Kidney (tissue), 14 donors: ENCODE data around the gene KRTAP29-1. TPM values are rescaled to one million over a fixed set of nuclear protein-coding genes. Genes with fewer than 3 reads are reported as not detected.
"Not testable (repeated sequence)": the region's sequence is repeated elsewhere in the genome, so short reads cannot be mapped to it uniquely, and the experiment has no call there.

Experiments
- DNase-seq, 5 donors: peaks; one replicate each; pipeline ENCODE4 v3.0.0-alpha.2; 2013 to 2020
- FAIRE-seq: peaks from 2 replicates; lab custom pipeline; 2012; peaks lifted over from hg19 to GRCh38; lab: Jason Lieb, UNC
- H3K27ac ChIP-seq, 2 donors: one replicate each; pipeline ENCODE4 v1.7.0; 2013; ENCODE audit warnings: low read depth in 2 of 2, low read length in 2 of 2, inconsistent platforms in 1 of 2
- H3K27me3 ChIP-seq: one replicate; pipeline ENCODE4 v1.7.1; 2013; ENCODE audit warnings: low read length, inconsistent platforms; ENCODE audit not compliant: control insufficient read depth, insufficient read depth
- H3K36me3 ChIP-seq, 3 donors: one replicate each; pipeline versions ENCODE4 v1.7.0 to v1.7.1; 2013; ENCODE audit warnings: low read length in 3 of 3, control low read depth in 1 of 3, inconsistent platforms in 1 of 3; ENCODE audit not compliant: insufficient read depth in 3 of 3, control insufficient read depth in 2 of 3
- H3K4me1 ChIP-seq, 3 donors: one replicate each; pipeline versions ENCODE4 v1.7.0 to v1.7.1; 2013; ENCODE audit warnings: low read length in 3 of 3, inconsistent platforms in 1 of 3, low read depth in 1 of 3; ENCODE audit not compliant: control insufficient read depth in 2 of 3, insufficient read depth in 2 of 3
- H3K4me3 ChIP-seq, 3 donors: one replicate each; pipeline versions ENCODE4 v1.7.0 to v1.8.1; 2013; ENCODE audit warnings: low read length in 3 of 3, control low read depth in 1 of 3, inconsistent platforms in 1 of 3
- H3K9ac ChIP-seq, 3 donors: one replicate each; pipeline versions ENCODE4 v1.7.0 to v1.7.1; 2013; ENCODE audit warnings: low read length in 3 of 3, control low read depth in 1 of 3, inconsistent platforms in 1 of 3
- H3K9me3 ChIP-seq, 3 donors: one replicate each; pipeline versions ENCODE4 v1.7.0 to v1.7.1; 2013; ENCODE audit warnings: low read length in 3 of 3, control low read depth in 1 of 3, inconsistent platforms in 1 of 3; ENCODE audit not compliant: control insufficient read depth in 2 of 3, insufficient read depth in 1 of 3
- intact Hi-C: fragments of 100-400 bp; cut with DNase I; formaldehyde crosslinking; loops from one replicate; pipeline ENCODE4 v1.11.1; 2022
- polyA plus RNA-seq: library from polyadenylated mRNA; stranded (reverse); fragments of 350-450 nt; fragmentation: Illumina TruSeq; extraction: RNeasy Lipid Tissue Mini Kit (QIAGEN cat#74804); gene quantifications from one replicate; pipeline ENCODE4 v1.2.3, GENCODE V29; 2014; ENCODE audit warnings: low read depth, low replicate concordance; ENCODE audit not compliant: insufficient read depth
- total RNA-seq: library from RNA; stranded (reverse); fragmentation: NEBNext Ultra II Directional; extraction: Animal tissue kit (Norgen Biotek cat#: 25700); gene quantifications from one replicate; pipeline ENCODE4 v1.2.1, GENCODE V29; 2021
- TF ChIP-seq, protein P1 (sequence below): IDR thresholded peaks from 3 replicates; pipeline ENCODE4 v1.5.1; 2012; ENCODE audit warnings: mild to moderate bottlenecking, moderate library complexity, borderline replicate concordance; ENCODE audit not compliant: insufficient read depth; ENCODE audit errors: extremely low read depth
- donor health status: control.
- donor health status: control.
- donor health status: control.
- donor health status: control.
- donor health status: control.
- donor health status: DM: yes; HTN: yes; CAD: no.
- donor health status: Normal renal cell carcinoma (clear cell type).

The KRTAP29-1 gene
- total and polyA plus RNA-seq, 2 donors from 2014 or later, result not detected

DNA sequence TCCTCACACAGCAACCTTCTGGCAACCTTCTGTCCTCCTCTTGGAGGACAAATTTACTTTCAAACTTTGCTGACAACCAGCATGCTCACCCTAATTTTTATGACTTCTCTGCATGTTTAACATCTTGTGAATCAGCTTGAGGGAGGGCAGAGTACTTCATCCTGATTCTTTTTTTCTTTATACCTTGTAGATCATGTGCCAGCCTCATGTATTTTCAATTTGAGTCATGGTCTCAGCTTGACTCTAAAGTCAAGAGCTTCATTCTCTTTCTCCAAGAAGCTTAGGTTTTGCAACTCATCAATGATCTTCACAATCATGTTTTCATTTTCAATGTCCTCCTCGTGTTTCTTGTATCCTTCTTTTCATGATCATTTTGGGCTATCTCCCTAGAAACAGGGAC lies 30.8 kb downstream of the KRTAP29-1 start:
- intact Hi-C loops, result no loop called here
- Histone ChIP-seq H3K4me1 (no peaks in the 10 kb centered on the region), H3K27me3 (no peaks in the 10 kb centered on the region), H3K9me3 (no peaks in the 10 kb centered on the region), H3K4me3 (no peak overlapping the region), H3K9ac (no peak overlapping the region), H3K27ac (no peak overlapping the region), H3K36me3 (no peaks in the 10 kb centered on the region)
- DNase-seq (no peak), FAIRE-seq (no peak)
- TF ChIP-seq, protein P1, sequence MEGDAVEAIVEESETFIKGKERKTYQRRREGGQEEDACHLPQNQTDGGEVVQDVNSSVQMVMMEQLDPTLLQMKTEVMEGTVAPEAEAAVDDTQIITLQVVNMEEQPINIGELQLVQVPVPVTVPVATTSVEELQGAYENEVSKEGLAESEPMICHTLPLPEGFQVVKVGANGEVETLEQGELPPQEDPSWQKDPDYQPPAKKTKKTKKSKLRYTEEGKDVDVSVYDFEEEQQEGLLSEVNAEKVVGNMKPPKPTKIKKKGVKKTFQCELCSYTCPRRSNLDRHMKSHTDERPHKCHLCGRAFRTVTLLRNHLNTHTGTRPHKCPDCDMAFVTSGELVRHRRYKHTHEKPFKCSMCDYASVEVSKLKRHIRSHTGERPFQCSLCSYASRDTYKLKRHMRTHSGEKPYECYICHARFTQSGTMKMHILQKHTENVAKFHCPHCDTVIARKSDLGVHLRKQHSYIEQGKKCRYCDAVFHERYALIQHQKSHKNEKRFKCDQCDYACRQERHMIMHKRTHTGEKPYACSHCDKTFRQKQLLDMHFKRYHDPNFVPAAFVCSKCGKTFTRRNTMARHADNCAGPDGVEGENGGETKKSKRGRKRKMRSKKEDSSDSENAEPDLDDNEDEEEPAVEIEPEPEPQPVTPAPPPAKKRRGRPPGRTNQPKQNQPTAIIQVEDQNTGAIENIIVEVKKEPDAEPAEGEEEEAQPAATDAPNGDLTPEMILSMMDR, result no peak

DNA sequence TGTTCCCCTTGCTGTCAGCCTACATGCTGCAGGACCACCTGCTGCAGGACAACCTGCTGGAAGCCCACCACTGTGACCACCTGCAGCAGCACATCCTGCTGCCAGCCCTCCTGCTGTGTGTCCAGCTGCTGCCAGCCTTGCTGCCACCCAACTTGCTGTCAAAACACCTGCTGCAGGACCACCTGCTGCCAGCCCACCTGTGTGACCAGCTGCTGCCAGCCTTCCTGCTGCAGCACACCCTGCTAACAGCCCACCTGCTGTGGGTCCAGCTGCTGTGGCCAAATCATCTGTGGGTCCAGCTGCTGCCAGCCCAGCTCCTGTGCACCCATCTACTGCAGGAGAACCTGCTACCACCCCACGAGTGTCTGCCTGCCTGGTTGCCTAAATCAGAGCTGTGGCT lies 31.3 kb downstream of the KRTAP29-1 start:
- H3K27me3 ChIP-seq, H3K4me3 ChIP-seq, H3K9me3 ChIP-seq, H3K9ac ChIP-seq, H3K4me1 ChIP-seq, H3K36me3 ChIP-seq, FAIRE-seq, DNase-seq, intact Hi-C loops, H3K27ac ChIP-seq: not testable (repeated sequence)

DNA sequence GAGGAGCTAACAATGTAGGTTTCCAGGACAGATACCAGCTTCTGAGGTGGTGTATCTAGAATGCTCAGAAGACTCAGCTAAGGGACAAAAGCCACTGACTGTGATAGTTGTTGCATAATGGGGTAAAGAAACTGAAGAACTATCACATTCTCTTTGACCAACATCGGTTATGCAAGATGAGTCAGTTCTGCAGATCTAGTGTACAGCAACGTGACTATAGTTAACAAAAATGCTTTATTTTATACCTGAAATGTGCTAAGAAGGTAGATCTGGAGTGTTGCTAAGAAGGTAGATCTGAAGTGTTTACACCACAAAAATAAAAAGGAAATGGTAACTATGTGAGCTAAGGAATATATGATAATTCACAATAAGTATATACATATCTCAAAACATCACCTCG lies 34.9 kb downstream of the KRTAP29-1 start:
- Histone ChIP-seq H3K27ac (no peak overlapping the region), H3K9me3 (no peaks in the 10 kb centered on the region), H3K27me3 (no peaks in the 10 kb centered on the region), H3K4me1 (no peaks in the 10 kb centered on the region), H3K36me3 (no peaks in the 10 kb centered on the region), H3K9ac (no peak overlapping the region), H3K4me3 (no peak overlapping the region)
- DNase-seq (no peak), FAIRE-seq (no peak)
- intact Hi-C loops, result no loop called here
- TF ChIP-seq, protein P1, result no peak

DNA sequence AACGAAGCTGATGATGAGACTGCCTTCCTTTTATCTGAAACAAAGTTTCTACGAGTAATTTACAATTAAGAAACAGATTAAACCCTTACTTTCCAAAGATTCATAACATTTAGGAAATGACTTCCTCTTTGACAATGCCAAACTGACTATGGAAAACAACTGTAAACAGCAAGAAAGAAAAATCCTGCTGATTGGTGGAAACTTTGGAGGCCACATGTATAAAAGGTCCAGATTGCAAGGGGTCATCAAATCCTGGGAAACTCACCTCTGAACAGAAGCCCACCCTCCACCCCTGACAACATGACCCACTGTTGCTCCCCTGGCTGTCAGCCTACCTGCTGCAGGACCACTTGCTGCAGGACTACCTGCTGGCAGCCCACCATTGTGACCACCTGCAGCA lies 37.6 kb downstream of the KRTAP29-1 start, which contains the start of gene KRTAP9-6:
TSS of gene KRTAP9-6 (plus strand) at position 301 of the 400 bp plus-strand sequence. CDS start at position 301, 0 bp downstream.
- H3K4me1 ChIP-seq, result no peaks in the 10 kb centered on the region
- TF ChIP-seq, protein P1, result no peak
- H3K4me3 ChIP-seq, result no peak within 1 kb of the TSS
- no peak for DNase-seq
- no peak for FAIRE-seq
- H3K27me3 ChIP-seq, result no peaks in the 10 kb centered on the region
- no peak within 1 kb of the TSS for H3K27ac ChIP-seq
- no peaks in the 10 kb centered on the region for H3K9me3 ChIP-seq
- H3K36me3 ChIP-seq, result no peaks in the 10 kb centered on the region
- no peak within 1 kb of the TSS for H3K9ac ChIP-seq
- intact Hi-C loops, result no loop called here
